GM12878 (cell line): ENCODE results near the gene PPOX. TPM values are rescaled to one million over a fixed set of nuclear protein-coding genes. Genes with fewer than 3 reads are reported as not detected.

Source experiments
- ATAC-seq: fragments of 200-7000 bp; cut with Tn5 transposase; 3 replicates; pipeline ENCODE4 v1.9.1; 2020; ENCODE audit warnings: mild to moderate bottlenecking, moderate library complexity
- BruUV-seq: library from RNA; stranded (reverse); fragments of 400-500 nt; replicated peaks from 2 replicates; lab custom pipeline; 2021; lab: Mats Ljungman, UMichigan
- CTCF ChIA-PET: fragments of 300-600 bp; sonication (Branson Sonifier 250); formaldehyde crosslinking; extraction: SDS; loops from one replicate; lab custom pipeline; 2021; ENCODE audit warnings: inconsistent platforms; lab: Yijun Ruan, JAX
- POLR2A ChIA-PET: fragments of 350-600 bp; formaldehyde crosslinking; extraction: SDS; loops from one replicate; lab custom pipeline; 2021; ENCODE audit warnings: inconsistent platforms; lab: Charles Lee
- RAD21 ChIA-PET: fragments of 300-600 bp; sonication (Branson Sonifier 250); formaldehyde crosslinking; loops from one replicate; lab custom pipeline; 2023; ENCODE audit warnings: antibody characterized with exemption; ENCODE audit not compliant: unreplicated experiment; lab: Charles Lee
- SMC1A ChIA-PET: fragments of 300-600 bp; sonication (Branson Sonifier 250); formaldehyde crosslinking; loops from one replicate; lab custom pipeline; 2023; ENCODE audit not compliant: unreplicated experiment, uncharacterized antibody; lab: Charles Lee
- DNase-seq: peaks from one replicate; pipeline ENCODE4 v3.0.0-alpha.2; 2011; ENCODE audit warnings: low read depth, low spot score
- FAIRE-seq: peaks from 3 replicates; lab custom pipeline; 2011; peaks lifted over from hg19 to GRCh38; lab: Jason Lieb, UNC
- H2AFZ ChIP-seq: 2 replicates; pipeline ENCODE4 v1.6.0; 2011; ENCODE audit warnings: low read depth, low read length, control low read depth; ENCODE audit not compliant: control insufficient read depth
- H3K27ac ChIP-seq: 2 replicates; pipeline ENCODE4 v1.5.1; 2011; ENCODE audit warnings: control low read depth; ENCODE audit not compliant: control insufficient read depth, insufficient read depth
- H3K27me3 ChIP-seq, 2 experiments: replicated peaks in 1 of 2; 2 replicates each; pipeline versions ENCODE4 v1.6.0 to v1.6.1; 2011; ENCODE audit warnings: low read length in 1 of 2; ENCODE audit not compliant: control insufficient read depth in 2 of 2, insufficient read depth in 2 of 2
- H3K36me3 ChIP-seq, 2 experiments: 2 replicates each; pipeline ENCODE4 v1.5.1; 2011; ENCODE audit warnings: low read length in 1 of 2; ENCODE audit not compliant: control insufficient read depth in 2 of 2, insufficient read depth in 2 of 2
- H3K4me1 ChIP-seq: 2 replicates; pipeline ENCODE4 v1.6.1; 2011; ENCODE audit warnings: mild to moderate bottlenecking, low read length, moderate library complexity, mixed read lengths; ENCODE audit not compliant: control insufficient read depth, insufficient read depth
- H3K4me2 ChIP-seq: 2 replicates; pipeline ENCODE4 v1.6.0; 2011; ENCODE audit warnings: control low read depth; ENCODE audit not compliant: control insufficient read depth, insufficient read depth
- H3K4me3 ChIP-seq: fragments of 200-600 bp; sonication (generic); 2 replicates; pipeline ENCODE4 v1.5.1; 2016
- H3K79me2 ChIP-seq: 2 replicates; pipeline ENCODE4 v1.6.0; 2011; ENCODE audit warnings: low read length; ENCODE audit not compliant: control insufficient read depth, insufficient read depth
- H3K9ac ChIP-seq: 2 replicates; pipeline ENCODE4 v1.8.0; 2011; ENCODE audit warnings: low read length, control low read depth, mixed read lengths; ENCODE audit not compliant: control insufficient read depth, insufficient read depth
- H3K9me3 ChIP-seq: replicated peaks from 3 replicates; pipeline ENCODE4 v1.5.1; 2011; ENCODE audit warnings: mild to moderate bottlenecking, low read length; ENCODE audit not compliant: control insufficient read depth, insufficient read depth
- H4K20me1 ChIP-seq: 2 replicates; pipeline ENCODE4 v1.6.0; 2011; ENCODE audit not compliant: control insufficient read depth, insufficient read depth
- ATF3 ChIP-seq: IDR thresholded peaks from 2 replicates; pipeline ENCODE4 v1.6.1; 2011; ENCODE audit warnings: low read depth, mild to moderate bottlenecking, low read length, moderate library complexity, borderline replicate concordance; ENCODE audit errors: extremely low read depth
- BHLHE40 ChIP-seq, 2 experiments: fragments of 450-650 bp in 1 of 2; IDR thresholded peaks; 2 replicates each; pipeline ENCODE4 v1.6.1; 2011 to 2017; ENCODE audit warnings: low read depth in 2 of 2, borderline replicate concordance in 1 of 2, improper control_type of control experiment in 1 of 2, low read length in 1 of 2, mild to moderate bottlenecking in 1 of 2
- CBFB ChIP-seq: IDR thresholded peaks from 2 replicates; pipeline ENCODE4 v1.6.1; 2016; ENCODE audit warnings: antibody characterized with exemption, low read depth
- GABPA ChIP-seq: IDR thresholded peaks from 2 replicates; pipeline ENCODE4 v1.6.1; 2014; ENCODE audit warnings: antibody characterized with exemption, low read depth, mild to moderate bottlenecking, inconsistent platforms
- NR2C2 ChIP-seq: IDR thresholded peaks from 2 replicates; pipeline ENCODE4 v1.6.1; 2011; ENCODE audit warnings: borderline replicate concordance, low read depth; ENCODE audit not compliant: control insufficient read depth, insufficient read length
- PAX8 ChIP-seq: fragments of 450-650 bp; IDR thresholded peaks from 2 replicates; pipeline ENCODE4 v1.6.1; 2017; ENCODE audit warnings: mild to moderate bottlenecking, moderate library complexity
- POLR2A ChIP-seq: IDR thresholded peaks from 2 replicates; pipeline ENCODE4 v1.6.1; 2011; ENCODE audit warnings: low read depth, mild to moderate bottlenecking, low read length
- POLR2AphosphoS5 ChIP-seq: IDR thresholded peaks from 2 replicates; pipeline ENCODE4 v1.6.1; 2011; ENCODE audit warnings: mild to moderate bottlenecking, low read length, inconsistent platforms
- PRDM15 ChIP-seq: fragments of 450-650 bp; formaldehyde crosslinking; IDR thresholded peaks from 2 replicates; pipeline ENCODE4 v1.4.0; 2020; ENCODE audit warnings: mild to moderate bottlenecking, moderate library complexity
- SKIL ChIP-seq: fragments of 450-650 bp; IDR thresholded peaks from 2 replicates; pipeline ENCODE4 v1.6.1; 2017; ENCODE audit warnings: mild to moderate bottlenecking, low read depth, inconsistent platforms; ENCODE audit not compliant: poor library complexity, severe bottlenecking
- SRF ChIP-seq, 2 experiments: IDR thresholded peaks; 2 replicates each; pipeline ENCODE4 v1.6.1; 2011; ENCODE audit warnings: low read depth in 2 of 2, low read length in 2 of 2, mild to moderate bottlenecking in 1 of 2, moderate library complexity in 1 of 2
- TAF1 ChIP-seq: IDR thresholded peaks from 2 replicates; pipeline ENCODE4 v1.6.1; 2011; ENCODE audit warnings: mild to moderate bottlenecking, low read depth, low read length, borderline replicate concordance
- ZBTB33 ChIP-seq: fragments of 450-650 bp; IDR thresholded peaks from 2 replicates; pipeline ENCODE4 v1.6.1; 2017; ENCODE audit warnings: mild to moderate bottlenecking
- WGBS: methylation state at CpG from one replicate; pipeline ENCODE4 v1.1.6; 2016; ENCODE audit warnings: low lambda C conversion rate; ENCODE audit not compliant: insufficient replicate concordance, insufficient coverage; ENCODE audit errors: missing lambda C conversion rate; 5-methylcytosine and 5-hydroxymethylcytosine counted together
- in situ Hi-C: fragments of 300-500 bp; cut with MboI; formaldehyde crosslinking; loops from 9 replicates; pipeline ENCODE4 v1.14.3; 2018; ENCODE audit warnings: mixed read lengths
- intact Hi-C: fragments of 100-400 bp; cut with micrococcal nuclease; formaldehyde crosslinking; loops from one replicate; pipeline ENCODE4 v1.14.2; 2022; ENCODE audit not compliant: unreplicated experiment
- polyA plus RNA-seq, 11 experiments: library from polyadenylated mRNA; depleted of rRNA in 4 of 11; unstranded in 6 of 11; stranded (reverse) in 5 of 11; fragments of >200 nt; fragmentation: Nextera tagmentation in 4 of 11; fragmentation: Illumina TruSeq in 1 of 11; extraction: Ambion mirVana in 4 of 11; extraction: Trizol in 1 of 11; gene quantifications; 1 replicate in 1 of 11; 2 replicates in 10 of 11; pipeline versions ENCODE4 v1.2.1 to v1.2.3, GENCODE V29; 2011 to 2016; ENCODE audit warnings: inconsistent platforms in 2 of 11, missing spikeins in 2 of 11, low read depth in 1 of 11
- total RNA-seq, 4 experiments: library from RNA; depleted of rRNA in 3 of 4; stranded (reverse); fragments of >200 nt in 3 of 4; fragmentation: Illumina TruSeq in 1 of 4; extraction: Trizol in 1 of 4; gene quantifications; 2 replicates each; pipeline versions ENCODE4 v1.2.1 to v1.2.3, GENCODE V29; 2013 to 2021

The PPOX gene
- total and polyA plus RNA-seq, 10 of the 15 experiments (the other 5 are each of a cell fraction or from before 2014, with no cell fraction given), result 8.9 to 31.5 (median 20.3) TPM

- ATAC-seq (no peak), DNase-seq (no peak), FAIRE-seq (no peak)
- Histone ChIP-seq H3K9ac (no peak overlapping the region; the same call in 1 of the 2 replicates), H3K4me2 (peak overlapping the region; percentile 87), H4K20me1 (no peaks in the 10 kb centered on the region), H3K4me3 (no peak overlapping the region), H2AFZ (no peak overlapping the region), H3K27me3 (no peaks in the 10 kb centered on the region), H3K79me2 (peaks cover 23% of the 10 kb centered on the region), H3K9me3 (no peaks in the 10 kb centered on the region), H3K36me3 (peaks cover 17 to 30% of the 10 kb centered on the region in 2 experiments), H3K27ac (peak overlapping the region; percentile 87; the same call in 1 of the 2 replicates), H3K4me1 (peaks cover 19% of the 10 kb centered on the region)
- intact Hi-C loops, result no loop called here
- BruUV-seq, result no TSS peak
- RAD21 ChIA-PET, result no interaction called here
- in situ Hi-C loops, result no loop called here
- POLR2A ChIA-PET, result interaction anchor here (1.2 kb wide), 1 partner anchor 11 kb away, joined by 3 read pairs; no protein-coding TSS in a partner anchor
- 95% methylated on average over 11 of the region's 11 CpGs for WGBS
- CTCF ChIA-PET, result interaction anchor here (3.7 kb wide), 1 partner anchor 9 kb away, joined by 44 read pairs; the partner anchor contains the start of gene PPOX
- SMC1A ChIA-PET, result interaction anchor here (1.1 kb wide), 1 partner anchor 13 kb away, joined by 3 read pairs; no protein-coding TSS in a partner anchor
- TF ChIP-seq TAF1 (no peak), NR2C2 (no peak), GABPA (no peak), SKIL (no peak), BHLHE40 (IDR thresholded peaks at IDR 0.05; ENCODE audit: borderline replicate concordance in 1 of 2, low read depth in 2 of 2, low read length in 1 of 2) (no peak), PRDM15 (no peak), ZBTB33 (no peak), PAX8 (no peak), CBFB (no peak), POLR2AphosphoS5 (no peak), POLR2A (no peak), SRF (IDR thresholded peaks at IDR 0.05; ENCODE audit: low read depth in 2 of 2, low read length in 2 of 2) (no peak), ATF3 (no peak)
These were observed 8.7 kb downstream of the PPOX start for GRCh38 chr1:161174911-161175310.
